Measurements from ENCODE around the gene CACNA2D4.

CACNA2D4 gene

DNA sequence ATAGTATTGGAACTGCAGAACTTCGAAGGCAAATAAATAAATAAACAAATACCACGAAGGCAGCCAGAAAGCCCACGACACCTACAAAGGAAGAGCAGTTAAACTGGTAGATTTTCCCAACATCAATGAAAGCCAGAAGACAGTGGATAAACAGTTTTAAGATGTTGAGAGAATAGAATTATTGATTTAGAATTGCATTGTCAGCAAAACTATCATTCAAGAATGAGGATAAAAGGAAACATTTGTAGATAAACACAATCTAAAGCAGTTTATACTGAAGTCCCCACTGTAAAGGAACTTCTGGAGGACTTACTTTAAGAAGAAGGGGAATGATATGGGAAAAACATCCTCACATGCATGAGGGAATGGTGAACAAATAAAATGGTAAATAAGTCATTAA is 29.5 kb downstream of the CACNA2D4 start:
- DNase-seq (ENCODE audit: low read depth in 2 of 2) = no peak

DNA sequence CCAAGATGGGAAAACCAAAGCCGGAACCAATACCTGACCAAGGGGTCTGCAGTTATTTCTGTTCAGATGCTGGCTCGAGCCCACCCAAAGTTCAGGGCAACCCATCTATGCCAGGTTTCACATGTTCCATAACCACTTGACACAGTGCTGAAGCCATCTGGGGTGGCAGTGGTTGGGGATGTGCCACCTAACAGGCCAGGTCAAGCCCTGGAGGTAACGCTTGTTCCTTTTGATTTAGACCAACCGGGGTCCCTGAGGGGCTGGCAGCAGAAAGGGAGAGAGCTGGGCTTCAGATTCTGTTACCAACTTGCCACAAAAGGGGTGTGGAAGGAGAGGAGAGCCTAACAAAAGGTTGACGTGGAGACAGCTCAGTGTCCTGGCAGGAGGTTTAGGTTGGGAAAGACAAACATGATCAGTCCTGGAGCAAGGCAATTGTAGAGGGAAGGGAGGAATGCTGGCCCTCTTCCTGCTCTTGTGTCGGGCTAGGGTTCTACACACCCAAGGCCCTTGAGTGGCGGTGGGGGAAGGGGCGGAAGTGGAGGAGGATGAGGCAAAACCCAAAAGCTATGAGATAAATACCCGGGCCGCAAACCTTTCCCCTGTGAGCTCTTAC is 31.9 kb downstream of the CACNA2D4 start:
- DNase-seq (ENCODE audit: low read depth in 2 of 2) = no peak

DNA sequence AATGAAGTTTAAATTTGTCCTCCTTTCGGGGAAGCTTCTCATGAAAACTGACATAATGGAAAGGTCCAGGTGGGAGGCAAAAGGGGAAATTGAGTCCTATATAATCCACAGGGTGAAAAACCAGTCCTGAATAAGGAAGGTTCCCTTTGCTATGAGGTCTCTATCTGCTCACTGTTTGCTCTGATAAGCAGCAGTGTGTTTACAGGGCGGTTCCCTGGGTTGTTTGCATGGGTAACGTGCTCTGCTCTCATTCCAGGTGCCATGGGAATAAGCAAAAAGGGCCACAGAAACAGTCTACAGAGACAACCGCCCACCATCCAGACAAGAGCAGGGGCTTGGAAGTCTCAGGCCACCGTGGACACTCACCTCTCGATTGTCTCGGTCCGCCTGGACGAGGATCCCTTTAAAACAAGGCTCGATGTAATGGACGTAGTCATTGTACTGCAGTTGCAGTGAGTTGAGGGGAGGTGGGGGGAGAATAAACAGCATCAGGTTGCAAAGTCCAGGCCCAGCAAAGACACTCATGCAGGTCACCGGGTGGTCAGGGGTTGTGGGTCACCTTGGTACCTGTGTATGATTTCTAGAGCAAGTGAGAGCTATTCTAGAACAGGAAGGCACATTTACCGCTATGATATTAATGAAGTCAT is 32.7 kb downstream of the CACNA2D4 start:
- no peak for DNase-seq (ENCODE audit: low read depth in 2 of 2)

DNA sequence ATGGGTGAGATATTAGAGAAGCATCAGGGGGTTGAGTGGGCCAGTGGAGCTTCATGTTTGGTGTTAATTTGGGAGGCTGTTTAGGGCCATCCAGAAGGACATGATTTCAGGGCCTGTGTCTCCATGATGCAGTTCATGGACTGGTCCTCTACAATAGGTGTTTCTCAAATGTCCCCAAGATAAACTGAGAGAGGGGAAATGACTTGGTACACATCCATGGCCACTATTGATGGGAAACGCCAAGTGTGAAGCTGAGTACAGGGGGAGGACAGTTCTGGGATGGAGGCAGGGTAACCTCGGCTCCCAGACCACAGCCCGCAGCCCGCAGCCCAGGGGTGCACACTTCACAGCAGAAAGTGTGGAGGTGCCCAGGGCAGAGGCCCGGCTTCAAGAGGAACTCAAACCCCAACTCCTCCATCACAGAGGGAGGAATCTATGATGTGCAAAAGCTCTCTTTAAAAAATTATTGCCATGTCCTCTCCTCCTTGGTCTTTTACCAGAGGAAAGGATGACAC is 33.3 kb downstream of the CACNA2D4 start:
- DNase-seq (ENCODE audit: low read depth in 2 of 2) = no peak

DNA sequence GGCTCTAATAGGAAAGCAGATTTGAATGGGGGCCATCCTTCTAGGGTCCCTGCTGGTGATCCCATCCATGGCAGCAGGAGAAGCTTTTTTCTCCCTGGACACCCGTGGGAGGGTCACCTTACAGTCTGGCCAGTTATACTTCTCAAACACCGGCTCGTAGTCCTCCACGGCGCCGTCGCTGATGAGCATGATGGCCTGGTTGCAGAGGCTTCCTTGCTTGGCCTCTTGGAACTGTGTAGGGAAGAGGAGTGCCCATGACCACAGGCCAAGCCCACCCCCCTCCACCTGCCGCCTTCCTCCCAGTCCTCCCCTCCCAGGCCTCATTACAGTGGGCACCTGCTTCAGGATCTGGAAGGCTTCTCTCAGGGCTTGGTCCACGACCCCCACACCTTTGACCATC is 33.8 kb downstream of the CACNA2D4 start:
- DNase-seq (ENCODE audit: low read depth in 2 of 2) = no peak

DNA sequence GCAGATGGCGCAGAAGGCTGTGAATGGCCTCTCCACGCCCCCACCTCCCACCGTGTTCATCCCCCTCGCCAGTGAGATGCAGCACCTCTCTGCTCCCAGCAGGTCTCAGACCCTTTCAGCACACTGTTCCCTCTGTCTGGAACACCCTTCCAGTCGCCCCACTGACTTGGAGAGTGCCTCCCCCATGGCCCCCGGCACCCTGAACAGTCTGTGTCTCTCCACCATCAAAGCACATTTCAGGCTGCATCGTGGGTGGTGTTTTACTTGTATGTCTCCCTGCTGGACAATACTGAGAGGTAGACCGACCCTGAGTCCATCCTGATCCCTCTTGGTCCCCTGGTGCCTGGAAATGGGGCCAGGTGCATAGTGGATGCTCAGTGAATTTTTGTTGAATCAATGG is 34.9 kb downstream of the CACNA2D4 start:
- DNase-seq (ENCODE audit: low read depth in 2 of 2) = no peak

DNA sequence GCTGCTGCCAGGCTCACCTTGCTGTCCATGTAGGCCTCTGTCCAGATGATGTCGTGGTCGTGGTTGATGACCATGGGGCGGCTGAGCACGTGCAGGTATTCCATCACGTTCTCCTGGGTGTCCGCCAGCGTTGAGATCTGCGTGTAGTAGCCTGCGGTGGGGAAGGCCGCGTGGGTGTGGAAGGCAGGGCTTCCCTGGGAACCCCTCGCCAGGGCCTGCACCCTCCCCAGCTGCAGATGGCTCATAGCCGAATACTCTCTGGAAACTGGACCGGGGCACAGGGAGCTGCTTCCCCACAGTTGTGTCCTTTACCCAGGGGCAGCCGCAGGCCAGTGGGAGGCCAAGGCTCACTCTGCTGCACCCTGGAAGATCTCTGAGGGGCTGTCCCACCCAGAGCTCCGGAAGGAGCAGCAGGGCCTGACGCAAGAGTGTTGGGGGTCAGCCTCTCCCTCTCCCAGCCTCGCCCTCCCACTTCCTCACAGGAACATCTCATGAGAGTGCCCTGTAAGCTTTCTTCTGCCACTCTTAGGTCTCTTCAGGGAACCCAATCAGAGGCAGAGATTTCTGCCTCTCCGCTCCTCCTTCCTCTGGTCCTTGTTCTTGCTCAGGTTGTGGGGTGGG is 35.5 kb downstream of the CACNA2D4 start:
- DNase-seq (ENCODE audit: low read depth in 2 of 2) = no peak

DNA sequence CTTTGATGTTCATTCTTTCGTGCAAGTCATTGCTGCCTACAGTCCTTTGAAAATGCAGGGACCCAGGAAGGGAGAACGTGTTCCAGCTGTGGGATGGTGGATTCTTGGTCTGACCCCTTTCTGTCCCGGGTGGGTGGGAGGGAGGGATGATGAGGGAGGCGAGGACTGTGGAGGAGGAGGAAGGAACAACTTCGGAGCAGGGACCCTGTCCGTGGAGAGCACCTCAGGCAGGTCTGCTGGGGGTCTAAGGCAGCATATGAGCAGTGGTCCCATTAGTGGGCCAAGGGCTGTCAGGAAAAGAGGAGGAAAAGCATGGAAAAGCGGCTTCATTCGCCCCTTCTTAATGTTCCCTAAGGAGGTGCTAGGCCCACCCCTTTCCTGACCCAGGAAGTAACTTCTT is 36.0 kb downstream of the CACNA2D4 start:
- no peak for DNase-seq (ENCODE audit: low read depth in 2 of 2)

DNA sequence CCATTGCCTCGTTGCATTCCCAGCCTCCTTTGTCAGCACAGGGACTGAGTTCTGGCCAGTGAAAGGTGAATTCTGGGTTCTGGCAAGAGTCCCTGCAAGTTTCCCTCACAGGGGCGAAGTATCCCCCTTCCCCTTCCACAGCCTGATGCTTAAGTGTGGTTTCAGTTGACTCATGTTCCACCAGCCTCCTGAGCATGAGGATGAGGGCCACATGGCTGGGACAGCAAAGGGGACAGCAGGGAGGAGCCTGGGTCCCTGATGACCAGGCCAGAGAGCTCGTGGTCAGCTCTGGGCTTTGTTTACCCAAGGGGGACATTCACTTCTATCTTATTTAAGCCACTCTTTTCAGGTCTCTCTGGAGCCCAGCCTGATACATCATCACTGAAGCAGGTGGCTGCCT is 36.5 kb downstream of the CACNA2D4 start:
- no peak for DNase-seq (ENCODE audit: low read depth in 2 of 2)

DNA sequence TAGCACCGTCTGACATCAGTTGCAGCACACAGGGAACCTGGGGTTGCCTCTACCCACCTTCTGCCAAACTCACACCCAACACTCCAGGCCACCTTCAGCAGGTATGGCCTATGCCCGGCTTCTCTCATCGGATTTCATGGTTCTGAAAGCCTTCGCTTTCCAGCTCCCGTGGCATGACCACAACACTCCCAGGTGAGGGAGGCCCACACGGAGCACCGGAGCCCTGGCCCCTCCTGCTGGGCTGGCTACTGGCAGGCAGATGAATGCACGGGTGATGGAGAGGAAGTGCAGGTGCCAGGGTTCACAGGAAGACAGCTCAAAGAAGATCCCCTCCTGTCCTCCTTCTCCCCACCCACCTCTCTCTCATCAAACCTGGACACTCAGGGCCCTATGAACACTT is 37.2 kb downstream of the CACNA2D4 start:
- DNase-seq (ENCODE audit: low read depth in 2 of 2) = no peak

DNA sequence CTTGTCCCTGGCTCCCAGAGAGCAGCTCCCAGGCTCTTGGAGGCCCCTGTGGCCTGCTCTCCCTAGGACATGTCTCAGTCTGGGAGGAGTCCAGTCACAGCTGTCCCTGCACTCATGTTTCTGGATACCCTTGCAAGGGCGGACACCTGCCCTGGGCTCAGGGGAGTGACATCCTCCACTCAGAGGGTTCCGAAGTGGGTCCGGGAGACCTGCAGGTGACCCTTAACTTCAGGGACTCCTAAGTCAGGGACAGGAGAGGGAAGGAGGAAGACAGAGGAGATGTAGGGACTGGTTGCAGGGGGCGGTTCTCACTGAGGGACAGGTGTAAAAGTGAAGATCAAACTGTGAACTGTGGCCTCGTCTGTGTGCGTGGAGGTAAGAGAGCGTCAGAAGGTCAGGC is 37.6 kb downstream of the CACNA2D4 start:
- no peak for DNase-seq (ENCODE audit: low read depth in 2 of 2)

DNA sequence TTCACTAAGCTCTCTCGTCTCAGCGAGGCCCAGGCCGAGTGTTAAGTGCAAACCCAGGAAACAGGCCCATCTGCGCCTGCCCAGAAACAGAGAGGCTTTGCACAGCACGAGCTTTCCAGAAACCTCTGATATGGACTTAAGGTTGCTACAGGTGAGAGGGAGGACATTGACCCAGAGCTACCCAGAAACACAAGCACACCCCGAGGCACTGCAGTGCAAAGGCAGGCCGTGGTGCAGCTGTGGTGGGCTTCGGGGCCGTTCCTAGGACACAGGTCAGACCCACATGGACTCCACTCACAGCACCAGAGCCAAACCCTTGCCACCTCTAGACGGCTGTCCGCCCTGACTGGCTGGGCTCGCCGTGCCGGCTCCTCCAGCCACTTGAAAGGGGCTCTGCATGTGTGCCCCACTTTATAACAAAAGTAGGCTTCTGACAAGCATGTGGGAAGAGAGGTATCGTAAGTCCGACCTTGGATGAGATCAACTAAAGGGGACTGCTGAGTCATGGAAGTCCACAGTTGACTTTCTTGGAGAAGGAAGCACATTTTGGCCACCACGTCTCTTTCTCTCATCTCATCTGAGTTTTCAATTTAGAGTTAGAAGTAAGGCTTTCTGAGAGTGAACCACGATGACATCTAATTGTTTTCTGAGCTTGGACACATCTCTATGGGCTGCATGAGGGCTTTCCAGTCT is 38.2 kb downstream of the CACNA2D4 start:
- no peak for DNase-seq (ENCODE audit: low read depth in 2 of 2)

DNA sequence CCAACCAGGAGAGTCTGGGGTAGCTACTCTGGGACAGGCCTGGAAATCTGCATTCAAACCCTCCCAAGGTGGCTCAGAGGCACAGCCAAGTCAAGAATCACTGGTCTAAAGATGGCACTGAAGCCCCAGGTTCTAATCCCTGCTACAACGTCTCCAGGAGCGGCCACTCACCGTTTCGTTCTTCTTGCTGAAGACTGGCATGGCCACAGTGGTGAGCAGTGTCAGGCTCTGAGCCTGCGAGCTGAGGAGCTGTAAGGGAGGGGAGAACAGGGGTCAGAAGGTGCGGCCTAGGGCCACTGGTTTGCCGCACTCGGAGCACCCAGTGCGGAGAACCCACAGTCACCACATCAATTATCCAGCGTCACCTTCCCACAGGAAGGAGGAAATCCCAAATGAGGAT is 38.8 kb downstream of the CACNA2D4 start:
- DNase-seq (ENCODE audit: low read depth in 2 of 2) = no peak

DNA sequence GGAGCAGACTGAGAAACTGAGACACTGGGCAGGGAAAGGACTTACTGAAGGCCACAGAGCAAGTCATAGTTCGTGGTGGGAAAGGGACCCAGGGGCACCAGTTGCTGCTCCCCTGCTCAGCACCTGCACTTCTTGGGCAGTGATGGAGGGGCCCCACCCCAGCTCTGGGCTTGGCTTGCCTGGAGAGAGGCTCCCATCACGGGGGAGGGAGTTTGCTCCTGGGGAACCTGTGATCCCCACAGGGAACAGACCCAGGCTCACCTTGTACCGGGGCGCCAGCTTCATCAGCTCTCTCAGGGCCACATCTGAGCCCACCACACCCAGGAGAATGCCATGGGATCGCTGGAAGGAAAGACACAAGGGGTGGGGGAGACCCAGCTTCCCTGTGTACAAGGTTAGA is 39.8 kb downstream of the CACNA2D4 start:
- no peak for DNase-seq (ENCODE audit: low read depth in 2 of 2)

DNA sequence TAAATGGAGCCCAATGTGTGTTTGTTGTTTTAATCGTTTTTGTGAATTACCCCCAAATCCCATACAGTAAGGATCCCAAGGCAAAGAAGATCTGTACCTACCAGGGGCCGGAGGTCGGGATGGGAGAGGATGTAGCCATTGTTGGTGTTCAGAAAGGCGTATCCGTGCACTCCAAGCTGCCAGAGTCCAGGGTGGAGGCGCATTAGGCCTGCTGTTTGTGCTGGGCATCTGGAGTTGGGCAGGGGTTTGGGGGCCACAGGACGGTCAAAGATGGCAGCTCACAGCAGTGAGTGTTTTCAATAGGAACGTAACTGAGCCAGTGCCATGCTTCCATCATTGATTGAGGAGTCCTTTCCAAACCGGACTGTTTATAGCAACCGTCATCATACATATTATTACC is 40.2 kb downstream of the CACNA2D4 start:
- DNase-seq (ENCODE audit: low read depth in 2 of 2) = no peak

DNA sequence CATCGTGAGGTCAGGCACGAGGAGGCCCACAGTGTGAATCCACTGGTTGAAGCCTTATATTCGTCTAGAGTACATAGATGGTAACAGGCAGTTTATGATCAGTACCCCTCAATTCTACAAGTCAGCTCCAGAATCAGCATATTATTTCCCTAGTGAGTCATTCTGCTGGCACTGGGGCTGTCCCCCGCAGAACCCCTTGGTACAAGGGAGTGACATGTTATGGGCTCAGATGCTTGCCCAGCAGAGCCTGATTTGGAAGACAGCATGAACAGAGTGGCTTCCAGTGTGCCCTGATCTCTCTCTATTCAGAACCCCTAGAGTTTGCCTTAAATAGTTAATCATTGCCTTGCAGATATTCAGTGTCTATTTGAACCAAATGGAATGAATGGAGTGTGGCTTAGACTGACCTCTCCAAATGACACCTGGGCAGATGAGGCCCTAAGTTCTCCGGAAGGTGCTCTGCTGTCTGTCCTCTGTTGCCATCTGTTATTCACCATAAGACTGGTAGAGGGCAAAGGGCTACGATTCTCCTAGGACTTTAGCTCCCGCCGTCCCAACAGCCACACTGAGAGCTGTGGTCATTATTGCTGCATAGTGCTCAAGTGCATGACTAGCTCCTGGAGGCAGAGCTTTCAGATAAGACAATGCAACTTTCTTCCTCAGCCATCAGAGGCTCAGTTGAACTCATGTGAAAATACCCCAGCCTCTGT is 41.1 kb downstream of the CACNA2D4 start:
- DNase-seq (ENCODE audit: low read depth in 2 of 2) = no peak

DNA sequence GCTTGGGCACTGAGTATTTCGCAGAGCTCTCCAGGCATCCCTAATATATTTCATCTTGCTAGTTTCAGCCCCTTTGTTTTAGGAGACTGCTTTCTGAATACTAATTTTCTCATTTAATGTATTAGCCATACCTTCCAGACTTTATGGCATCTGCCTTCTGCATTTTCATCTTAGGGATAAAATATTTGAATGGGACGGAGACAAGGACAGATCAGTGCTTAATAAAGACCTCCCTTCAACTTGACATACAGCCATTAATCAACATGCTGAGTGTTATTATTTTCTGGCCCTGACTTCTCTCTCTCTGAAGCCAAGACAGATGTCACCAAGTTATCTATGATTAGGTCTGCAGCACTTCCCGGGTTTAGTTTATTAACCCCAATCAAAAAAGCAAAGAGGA is 42.4 kb downstream of the CACNA2D4 start:
- DNase-seq (ENCODE audit: low read depth in 2 of 2) = no peak

DNA sequence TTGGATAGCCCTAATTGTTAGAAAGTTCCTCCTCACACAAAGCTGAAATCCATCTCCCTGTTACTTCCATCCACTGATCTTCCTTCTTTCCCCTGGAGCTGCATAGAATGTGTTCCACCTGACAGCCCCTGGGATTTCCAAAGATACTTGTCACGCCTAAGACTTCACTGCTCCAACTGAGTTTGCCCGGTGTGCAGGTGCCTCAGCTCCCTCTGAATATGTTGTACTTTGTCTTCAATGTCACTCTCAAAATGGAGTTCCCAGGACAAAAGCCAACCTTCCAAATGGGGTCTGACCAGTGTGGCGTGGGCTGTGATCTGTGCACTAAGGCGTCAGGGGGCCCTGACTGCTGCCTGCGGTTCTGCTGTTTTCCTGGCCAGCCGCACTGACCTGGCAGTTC is 42.8 kb downstream of the CACNA2D4 start:
- DNase-seq (ENCODE audit: low read depth in 2 of 2) = no peak

DNA sequence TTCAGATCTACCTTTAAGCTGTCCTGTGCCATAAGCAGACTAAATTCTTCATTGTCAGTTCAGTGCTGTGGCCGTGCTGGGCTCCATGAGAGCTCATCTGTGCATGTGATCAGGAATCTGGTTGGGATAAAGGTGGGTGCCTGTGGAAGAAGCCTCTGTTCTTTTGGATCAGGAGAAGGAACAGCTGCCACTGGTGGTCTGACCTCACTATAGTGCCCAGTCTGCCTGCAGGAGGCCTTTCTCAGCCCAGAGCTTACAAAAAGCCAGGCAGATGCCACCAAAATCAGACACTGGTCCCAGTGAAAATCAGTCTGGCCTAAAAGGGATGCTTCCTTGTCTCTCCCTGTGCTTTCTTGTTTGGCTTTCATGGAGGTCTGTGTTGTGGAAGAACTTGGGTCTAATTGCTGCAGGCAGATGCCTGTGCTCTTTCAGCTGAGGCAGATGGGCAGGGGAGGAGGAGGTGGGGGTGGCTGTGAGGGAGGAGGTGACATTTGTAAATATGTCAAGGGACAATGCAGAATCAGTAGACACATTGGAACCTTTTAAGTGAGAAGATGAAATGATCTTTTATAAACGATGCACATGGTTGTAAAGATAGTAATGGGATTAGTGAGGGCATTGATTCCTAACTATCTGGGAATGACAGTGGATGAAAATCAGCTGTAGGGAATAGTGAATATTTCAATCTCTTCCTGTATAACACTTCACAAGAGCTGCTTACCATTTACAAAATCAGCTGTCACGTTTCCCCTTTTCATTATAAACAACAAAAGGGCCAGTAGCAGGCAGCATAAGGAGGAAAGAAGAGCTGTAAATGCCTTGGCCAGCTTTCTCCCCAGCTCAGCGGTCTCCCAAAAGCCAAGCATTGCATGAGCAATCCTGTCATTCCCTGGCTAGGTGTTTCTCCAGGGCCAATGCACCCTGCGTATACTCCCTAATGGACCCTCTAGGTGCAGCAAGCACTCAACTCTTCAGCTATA is 44.6 kb downstream of the CACNA2D4 start:
- DNase-seq (ENCODE audit: low read depth in 2 of 2) = no peak

DNA sequence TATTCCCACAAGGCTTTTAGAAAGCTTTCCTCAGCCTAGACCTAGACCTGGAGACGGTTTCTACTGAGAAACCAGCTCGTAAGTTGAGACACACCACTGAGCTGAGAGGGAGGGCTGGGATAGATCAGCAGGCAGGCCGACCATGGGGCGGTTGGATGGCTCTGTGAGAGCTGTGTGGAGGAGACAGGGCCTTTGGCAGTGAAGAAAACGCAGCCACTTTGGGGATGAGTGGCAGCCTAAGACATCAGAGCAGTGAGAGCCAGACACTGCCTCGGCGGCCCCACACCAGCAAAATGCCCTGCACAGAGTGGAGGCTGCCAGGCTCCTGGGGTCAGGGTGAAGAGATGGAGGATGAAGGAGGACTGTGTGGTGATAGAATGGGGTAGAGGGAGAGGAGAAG is 46.0 kb downstream of the CACNA2D4 start:
- no peak for DNase-seq (ENCODE audit: low read depth in 2 of 2)

DNA sequence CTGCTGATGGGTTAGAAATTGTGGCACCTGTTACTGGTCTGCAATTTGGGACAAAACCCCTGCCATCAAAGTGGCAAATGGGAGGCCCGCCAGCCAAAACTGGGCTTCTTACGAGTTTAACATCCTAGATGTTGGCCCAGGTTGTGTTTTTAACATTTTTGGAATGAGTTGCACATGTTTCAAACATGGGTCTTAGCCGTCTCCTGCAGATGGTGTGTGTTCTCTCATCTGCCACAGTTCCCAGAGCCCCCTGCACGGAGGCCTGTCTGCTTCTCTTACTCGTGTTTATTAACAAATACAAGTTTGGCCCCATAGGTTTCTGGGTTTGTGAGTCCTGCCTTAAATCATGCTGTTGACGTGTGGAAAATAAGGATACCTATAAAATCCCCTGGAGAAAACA is 46.5 kb downstream of the CACNA2D4 start:
- no peak for DNase-seq (ENCODE audit: low read depth in 2 of 2)
